KMS-11 (cell line): ENCODE results near the gene CCSER1.

ENCODE experiments used
- H2AFZ ChIP-seq: fragments of 200-600 bp; sonication (generic); 2 replicates; pipeline ENCODE4 v1.6.1; 2016; ENCODE audit warnings: antibody characterized with exemption, mixed run types, low read depth
- H3K27ac ChIP-seq: fragments of 200-600 bp; sonication (generic); 2 replicates; pipeline ENCODE4 v1.6.1; 2016; ENCODE audit warnings: mild to moderate bottlenecking, mixed run types
- H3K27me3 ChIP-seq: fragments of 200-600 bp; sonication (generic); 2 replicates; pipeline ENCODE4 v1.6.1; 2017; ENCODE audit warnings: mild to moderate bottlenecking, low read depth, mixed run types, moderate library complexity; ENCODE audit not compliant: insufficient read depth
- H3K36me3 ChIP-seq: fragments of 200-600 bp; sonication (generic); 2 replicates; pipeline ENCODE4 v1.6.1; 2017; ENCODE audit warnings: mild to moderate bottlenecking, mixed run types; ENCODE audit not compliant: insufficient read depth
- H3K4me1 ChIP-seq: fragments of 200-600 bp; sonication (generic); 2 replicates; pipeline ENCODE4 v1.6.1; 2016; ENCODE audit warnings: mild to moderate bottlenecking, low read depth, mixed run types; ENCODE audit not compliant: poor library complexity, severe bottlenecking
- H3K4me2 ChIP-seq: fragments of 200-600 bp; sonication (generic); 2 replicates; pipeline ENCODE4 v1.7.0; 2016; ENCODE audit warnings: mild to moderate bottlenecking, mixed run types
- H3K4me3 ChIP-seq: fragments of 200-600 bp; sonication (generic); IDR thresholded peaks from 2 replicates; pipeline ENCODE4 v1.6.1; 2017; ENCODE audit warnings: low read depth, low read length, mixed read lengths; ENCODE audit not compliant: insufficient read depth
- H3K79me2 ChIP-seq: fragments of 200-600 bp; sonication (generic); 2 replicates; pipeline ENCODE4 v1.6.1; 2016; ENCODE audit warnings: low read depth, mixed run types; ENCODE audit not compliant: insufficient read depth
- H3K9ac ChIP-seq: fragments of 200-600 bp; sonication (generic); 2 replicates; pipeline ENCODE4 v1.6.1; 2016; ENCODE audit warnings: mild to moderate bottlenecking, mixed run types
- H4K20me1 ChIP-seq: fragments of 200-600 bp; sonication (generic); 2 replicates; pipeline ENCODE4 v1.6.1; 2016; ENCODE audit warnings: mild to moderate bottlenecking, mixed run types; ENCODE audit not compliant: insufficient read depth
- CTCF ChIP-seq: fragments of 200-600 bp; sonication (generic); conservative IDR thresholded peaks from 2 replicates; pipeline ENCODE4 v1.6.1; 2017; ENCODE audit warnings: low read depth, mild to moderate bottlenecking, antibody characterized with exemption, low read length, moderate library complexity, mixed read lengths

Gene CCSER1

DNA sequence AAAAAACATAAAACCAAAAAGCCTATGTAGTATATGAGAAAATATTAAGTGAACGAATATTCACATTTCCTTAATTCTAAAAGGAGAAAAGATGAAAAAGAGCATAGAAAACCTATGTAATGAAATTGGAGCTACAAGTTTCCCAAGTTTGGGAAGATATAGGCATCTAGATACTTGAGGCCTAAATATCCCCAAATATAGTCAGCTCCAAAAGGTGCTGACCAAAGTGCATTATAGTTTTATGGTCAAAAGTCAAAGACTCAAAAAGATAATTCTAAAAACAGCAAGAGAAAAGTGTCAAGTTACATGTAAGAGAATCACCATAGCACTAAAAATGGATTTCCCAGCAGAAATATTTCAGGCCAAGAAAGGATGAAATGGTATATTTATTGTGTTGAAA is 1502.9 kb downstream of the CCSER1 start:
- H3K36me3 ChIP-seq: no peaks in the 10 kb centered on the region
- H4K20me1 ChIP-seq: no peaks in the 10 kb centered on the region
- no peak overlapping the region for H3K9ac ChIP-seq
- H3K27me3 ChIP-seq: no peaks in the 10 kb centered on the region
- no peak overlapping the region for H2AFZ ChIP-seq
- H3K79me2 ChIP-seq: no peaks in the 10 kb centered on the region
- H3K4me3 ChIP-seq: no peak overlapping the region
- no peak overlapping the region for H3K4me2 ChIP-seq
- H3K27ac ChIP-seq: no peak overlapping the region
- no peak for TF ChIP-seq CTCF
- H3K4me1 ChIP-seq: no peaks in the 10 kb centered on the region

DNA sequence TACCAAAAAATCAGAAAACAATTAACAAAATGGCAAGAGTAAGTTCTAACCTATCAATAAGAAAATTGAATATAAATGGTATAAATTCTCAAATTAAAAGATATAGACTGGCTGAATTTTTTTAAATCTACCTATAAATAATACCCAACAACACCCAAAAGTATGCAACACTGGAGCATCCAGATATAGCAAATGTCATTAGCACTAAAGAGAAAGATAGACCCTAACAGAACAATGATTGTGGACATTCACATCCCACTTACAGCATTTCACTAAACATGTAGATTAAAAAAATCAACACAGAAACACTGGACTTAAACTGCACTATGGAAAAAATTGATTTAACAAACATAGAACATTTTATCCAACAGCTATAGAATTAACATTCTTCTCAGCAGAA is 1503.6 kb downstream of the CCSER1 start:
- Histone ChIP-seq H2AFZ (no peak overlapping the region), H3K27ac (no peak overlapping the region), H3K27me3 (no peaks in the 10 kb centered on the region), H3K36me3 (no peaks in the 10 kb centered on the region), H3K4me3 (no peak overlapping the region), H3K4me1 (no peaks in the 10 kb centered on the region), H4K20me1 (no peaks in the 10 kb centered on the region), H3K9ac (no peak overlapping the region), H3K79me2 (no peaks in the 10 kb centered on the region), H3K4me2 (no peak overlapping the region)
- TF ChIP-seq CTCF: no peak

DNA sequence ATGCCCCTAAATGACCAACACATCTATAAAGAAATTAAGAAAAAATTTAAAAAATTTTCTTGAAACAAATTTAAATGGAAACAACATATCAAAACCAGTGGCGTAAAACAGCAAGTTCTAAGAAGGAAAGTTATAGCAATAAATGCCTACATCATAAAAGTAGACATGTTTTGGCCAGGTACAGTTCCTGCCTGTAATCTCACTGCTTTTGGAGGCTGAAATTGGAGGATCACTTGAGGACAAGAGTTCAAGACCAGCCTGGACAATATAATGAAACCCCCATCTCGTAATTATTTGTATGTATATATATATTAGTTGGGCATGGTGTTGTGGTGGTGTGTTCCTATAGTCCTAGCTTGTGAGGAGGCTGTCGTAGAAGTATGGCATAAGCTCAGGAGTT is 1504.1 kb downstream of the CCSER1 start:
- no peak overlapping the region for H2AFZ ChIP-seq
- H3K9ac ChIP-seq: no peak overlapping the region
- no peaks in the 10 kb centered on the region for H3K36me3 ChIP-seq
- H3K4me1 ChIP-seq: no peaks in the 10 kb centered on the region
- H4K20me1 ChIP-seq: no peaks in the 10 kb centered on the region
- no peak overlapping the region for H3K27ac ChIP-seq
- no peaks in the 10 kb centered on the region for H3K27me3 ChIP-seq
- no peak overlapping the region for H3K4me3 ChIP-seq
- no peaks in the 10 kb centered on the region for H3K79me2 ChIP-seq
- no peak for TF ChIP-seq CTCF
- H3K4me2 ChIP-seq: no peak overlapping the region

DNA sequence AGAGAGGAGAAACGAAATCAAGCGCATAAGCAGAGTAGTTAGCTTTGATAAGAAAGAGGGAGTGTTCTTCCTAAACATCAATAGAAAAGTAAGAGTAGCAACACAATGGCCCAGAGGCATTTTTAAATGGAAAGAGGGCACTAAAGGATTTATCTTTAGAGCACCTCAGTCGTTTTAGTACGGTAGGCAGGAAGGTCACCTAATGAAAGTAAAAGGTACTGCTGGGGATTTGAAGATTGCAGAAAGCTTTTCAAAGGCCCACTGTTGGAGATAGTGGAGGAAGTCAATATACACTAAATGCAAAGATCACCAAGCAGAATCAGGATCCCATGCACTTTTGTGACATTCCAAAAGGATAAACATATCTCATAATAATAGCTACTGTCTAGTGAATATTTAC is 1508.9 kb downstream of the CCSER1 start:
- Histone ChIP-seq H3K79me2 (no peaks in the 10 kb centered on the region), H3K9ac (no peak overlapping the region), H3K4me3 (no peak overlapping the region), H3K27ac (no peak overlapping the region), H3K36me3 (no peaks in the 10 kb centered on the region), H4K20me1 (no peaks in the 10 kb centered on the region), H2AFZ (no peak overlapping the region), H3K4me2 (no peak overlapping the region), H3K27me3 (no peaks in the 10 kb centered on the region), H3K4me1 (no peaks in the 10 kb centered on the region)
- no peak for TF ChIP-seq CTCF
